Ascending aorta (tissue), 2 donors: Measurements from ENCODE around the gene PITPNM3. TPM values are rescaled to one million over a fixed set of nuclear protein-coding genes. Genes with fewer than 3 reads are reported as not detected.

Experiments
- DNase-seq, 2 donors: peaks; one replicate each; pipeline ENCODE4 v3.0.0-alpha.2; 2019; ENCODE audit warnings: low spot score in 2 of 2
- H3K27ac ChIP-seq, 2 donors: fragments of 200-600 bp; sonication (generic); one replicate each; pipeline ENCODE4 v1.5.1; 2016 to 2017; ENCODE audit warnings: mild to moderate bottlenecking in 1 of 2
- H3K27me3 ChIP-seq: fragments of 200-600 bp; sonication (generic); one replicate; pipeline ENCODE4 v1.5.1; 2017
- H3K36me3 ChIP-seq, 2 donors: fragments of 200-600 bp; sonication (generic); one replicate each; pipeline ENCODE4 v1.5.1; 2016
- H3K4me1 ChIP-seq, 2 donors: fragments of 200-600 bp; sonication (generic); one replicate each; pipeline ENCODE4 v1.5.1; 2016 to 2017; ENCODE audit warnings: mild to moderate bottlenecking in 1 of 2
- H3K4me3 ChIP-seq, 2 donors: fragments of 200-600 bp; sonication (generic); one replicate each; pipeline ENCODE4 v1.5.1; 2016 to 2017; ENCODE audit warnings: mild to moderate bottlenecking in 1 of 2
- H3K9me3 ChIP-seq, 2 donors: fragments of 200-600 bp; sonication (generic); one replicate each; pipeline ENCODE4 v1.5.1; 2016
- intact Hi-C: fragments of 100-400 bp; cut with DNase I; formaldehyde crosslinking; loops from one replicate; pipeline ENCODE4 v1.15.1; 2023
- total RNA-seq: library from RNA; depleted of rRNA; stranded (reverse); fragments of >200 nt; gene quantifications from one replicate; pipeline ENCODE4 v1.1.0, GENCODE V29; 2016
- TF ChIP-seq, protein P1 (sequence below), 3 experiments: fragments of 200-600 bp in 2 of 3; fragments of 450-650 bp in 1 of 3; sonication (generic) in 2 of 3; IDR thresholded peaks; one replicate each; pipeline ENCODE4 v1.5.1; 2016 to 2019; ENCODE audit warnings: antibody characterized with exemption in 3 of 3, mild to moderate bottlenecking in 1 of 3, moderate library complexity in 1 of 3

The PITPNM3 gene
- total RNA-seq, 1 donor from 2014 or later = 10.4 TPM

DNA sequence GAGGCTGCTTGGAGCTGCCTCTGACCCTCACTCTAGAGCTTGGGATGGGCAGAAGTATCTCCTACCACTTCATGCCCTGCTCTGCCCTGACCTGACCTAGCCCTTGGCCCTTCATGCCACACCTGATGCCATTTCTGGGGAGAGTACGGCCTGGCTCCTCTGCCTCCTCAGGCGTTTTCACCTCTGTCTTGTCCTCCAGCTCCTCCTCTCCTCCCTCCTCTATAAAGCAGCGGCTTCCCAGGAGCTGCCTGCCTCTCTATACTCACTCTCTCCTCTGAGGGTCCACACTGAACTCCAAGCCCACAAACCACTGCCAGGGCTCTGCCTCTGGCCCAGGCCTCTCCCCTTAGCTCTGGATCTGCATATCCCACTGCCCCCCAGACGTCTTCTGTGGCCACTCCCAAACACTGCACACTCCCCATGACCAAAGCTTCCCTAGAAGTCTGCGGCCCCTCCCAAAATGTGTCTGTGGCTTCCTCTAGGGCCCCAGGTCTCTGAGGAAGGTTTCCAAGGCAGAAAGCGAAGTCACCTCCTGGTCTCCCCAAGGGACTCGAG, 52.6 kb downstream of the PITPNM3 start:
- H3K27ac ChIP-seq = no peak overlapping the region
- no peaks in the 10 kb centered on the region for H3K9me3 ChIP-seq
- intact Hi-C loops = no loop called here
- TF ChIP-seq, protein P1, sequence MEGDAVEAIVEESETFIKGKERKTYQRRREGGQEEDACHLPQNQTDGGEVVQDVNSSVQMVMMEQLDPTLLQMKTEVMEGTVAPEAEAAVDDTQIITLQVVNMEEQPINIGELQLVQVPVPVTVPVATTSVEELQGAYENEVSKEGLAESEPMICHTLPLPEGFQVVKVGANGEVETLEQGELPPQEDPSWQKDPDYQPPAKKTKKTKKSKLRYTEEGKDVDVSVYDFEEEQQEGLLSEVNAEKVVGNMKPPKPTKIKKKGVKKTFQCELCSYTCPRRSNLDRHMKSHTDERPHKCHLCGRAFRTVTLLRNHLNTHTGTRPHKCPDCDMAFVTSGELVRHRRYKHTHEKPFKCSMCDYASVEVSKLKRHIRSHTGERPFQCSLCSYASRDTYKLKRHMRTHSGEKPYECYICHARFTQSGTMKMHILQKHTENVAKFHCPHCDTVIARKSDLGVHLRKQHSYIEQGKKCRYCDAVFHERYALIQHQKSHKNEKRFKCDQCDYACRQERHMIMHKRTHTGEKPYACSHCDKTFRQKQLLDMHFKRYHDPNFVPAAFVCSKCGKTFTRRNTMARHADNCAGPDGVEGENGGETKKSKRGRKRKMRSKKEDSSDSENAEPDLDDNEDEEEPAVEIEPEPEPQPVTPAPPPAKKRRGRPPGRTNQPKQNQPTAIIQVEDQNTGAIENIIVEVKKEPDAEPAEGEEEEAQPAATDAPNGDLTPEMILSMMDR (IDR thresholded peaks at IDR 0.05) = no peak
- no peaks in the 10 kb centered on the region for H3K36me3 ChIP-seq
- H3K4me3 ChIP-seq = no peak overlapping the region
- no peaks in the 10 kb centered on the region for H3K27me3 ChIP-seq
- H3K4me1 ChIP-seq = no peaks in the 10 kb centered on the region
- no peak for DNase-seq

DNA sequence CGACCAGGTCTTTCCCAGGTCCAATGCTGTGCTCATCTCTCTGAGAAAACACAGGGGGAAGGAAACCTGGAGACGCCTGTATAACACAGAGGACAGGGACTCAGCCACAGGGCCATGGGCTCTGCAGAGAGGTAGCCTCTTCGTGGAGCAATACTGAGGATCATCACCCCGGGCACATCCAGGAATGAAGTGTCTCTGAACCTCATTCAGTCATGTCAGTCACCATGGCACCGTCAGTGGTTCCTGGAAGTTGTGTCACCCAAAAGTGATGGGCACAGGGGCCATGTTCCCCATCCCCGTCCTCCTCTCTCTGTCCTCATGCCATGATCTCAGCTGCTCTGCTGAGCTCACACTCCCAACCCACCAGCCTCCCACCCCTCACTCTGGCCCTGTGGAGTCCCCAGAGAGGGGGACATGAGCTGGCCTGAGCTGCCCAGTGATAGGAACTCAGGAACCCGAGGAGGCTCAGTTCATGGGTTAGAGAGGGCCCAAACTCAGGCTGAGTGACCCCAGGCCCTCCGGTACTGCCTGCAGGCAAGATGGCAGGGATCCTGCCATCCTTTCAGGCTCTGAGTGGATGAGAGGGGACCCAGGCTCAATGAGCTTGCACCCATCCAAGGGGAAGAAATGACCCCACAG, 53.4 kb downstream of the PITPNM3 start:
- H3K4me1 ChIP-seq = no peaks in the 10 kb centered on the region
- TF ChIP-seq, protein P1 (IDR thresholded peaks at IDR 0.05) = no peak
- no peak overlapping the region for H3K27ac ChIP-seq
- H3K27me3 ChIP-seq = no peaks in the 10 kb centered on the region
- intact Hi-C loops = no loop called here
- no peak overlapping the region for H3K4me3 ChIP-seq
- no peaks in the 10 kb centered on the region for H3K9me3 ChIP-seq
- H3K36me3 ChIP-seq = no peaks in the 10 kb centered on the region
- DNase-seq = no peak

- H3K9me3 ChIP-seq = no peaks in the 10 kb centered on the region
- no peaks in the 10 kb centered on the region for H3K27me3 ChIP-seq
- H3K36me3 ChIP-seq = no peaks in the 10 kb centered on the region
- no peak overlapping the region for H3K4me3 ChIP-seq
- no peak overlapping the region for H3K27ac ChIP-seq
- no peak for DNase-seq
- TF ChIP-seq, protein P1 (IDR thresholded peaks at IDR 0.05) = no peak
- intact Hi-C loops = no loop called here
- H3K4me1 ChIP-seq = no peaks in the 10 kb centered on the region
These were observed 54.2 kb downstream of the PITPNM3 start for GRCh38 chr17:6502142-6502541.

- Histone ChIP-seq H3K27ac (no peak overlapping the region), H3K9me3 (no peaks in the 10 kb centered on the region), H3K4me3 (no peak overlapping the region), H3K4me1 (no peaks in the 10 kb centered on the region), H3K27me3 (no peaks in the 10 kb centered on the region), H3K36me3 (no peaks in the 10 kb centered on the region)
- TF ChIP-seq, protein P1 (IDR thresholded peaks at IDR 0.05) = no peak
- intact Hi-C loops = no loop called here
- DNase-seq = no peak
These were observed 55.0 kb downstream of the PITPNM3 start for GRCh38 chr17:6501359-6501758.

GRCh38 chr17:6498901-6499540, 57.3 kb downstream of the PITPNM3 start:
- no peaks in the 10 kb centered on the region for H3K27me3 ChIP-seq
- H3K4me1 ChIP-seq = no peaks in the 10 kb centered on the region
- H3K27ac ChIP-seq = no peak overlapping the region
- H3K4me3 ChIP-seq = no peak overlapping the region
- TF ChIP-seq, protein P1 (IDR thresholded peaks at IDR 0.05) = no peak
- H3K9me3 ChIP-seq = no peaks in the 10 kb centered on the region
- H3K36me3 ChIP-seq = no peaks in the 10 kb centered on the region
- DNase-seq = peak in 1 of 2 donors; percentile 50
- intact Hi-C loops = no loop called here
